ENCODE results near the gene FSTL3.

The FSTL3 gene

DNA sequence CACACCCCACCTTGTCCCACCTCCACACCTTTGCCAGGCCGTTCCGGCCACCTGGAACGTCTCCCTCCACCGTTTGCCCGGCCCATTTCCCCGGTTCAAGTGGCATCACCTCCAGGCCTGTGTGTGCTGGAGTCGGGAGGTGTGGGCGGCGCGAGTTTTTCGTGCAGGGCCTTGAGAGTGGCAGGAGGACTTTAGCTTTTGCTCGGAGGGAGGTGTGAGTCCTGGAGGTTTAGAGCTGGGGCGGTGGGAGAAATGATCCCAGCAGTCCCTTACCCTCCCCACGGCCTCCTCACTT, 28.2 kb downstream of the FSTL3 start:
- TF ChIP-seq, protein P1, sequence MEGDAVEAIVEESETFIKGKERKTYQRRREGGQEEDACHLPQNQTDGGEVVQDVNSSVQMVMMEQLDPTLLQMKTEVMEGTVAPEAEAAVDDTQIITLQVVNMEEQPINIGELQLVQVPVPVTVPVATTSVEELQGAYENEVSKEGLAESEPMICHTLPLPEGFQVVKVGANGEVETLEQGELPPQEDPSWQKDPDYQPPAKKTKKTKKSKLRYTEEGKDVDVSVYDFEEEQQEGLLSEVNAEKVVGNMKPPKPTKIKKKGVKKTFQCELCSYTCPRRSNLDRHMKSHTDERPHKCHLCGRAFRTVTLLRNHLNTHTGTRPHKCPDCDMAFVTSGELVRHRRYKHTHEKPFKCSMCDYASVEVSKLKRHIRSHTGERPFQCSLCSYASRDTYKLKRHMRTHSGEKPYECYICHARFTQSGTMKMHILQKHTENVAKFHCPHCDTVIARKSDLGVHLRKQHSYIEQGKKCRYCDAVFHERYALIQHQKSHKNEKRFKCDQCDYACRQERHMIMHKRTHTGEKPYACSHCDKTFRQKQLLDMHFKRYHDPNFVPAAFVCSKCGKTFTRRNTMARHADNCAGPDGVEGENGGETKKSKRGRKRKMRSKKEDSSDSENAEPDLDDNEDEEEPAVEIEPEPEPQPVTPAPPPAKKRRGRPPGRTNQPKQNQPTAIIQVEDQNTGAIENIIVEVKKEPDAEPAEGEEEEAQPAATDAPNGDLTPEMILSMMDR (conservative IDR thresholded peaks at IDR 0.05; ENCODE audit: low read depth) = no peak
- H3K27ac ChIP-seq = peak overlapping the region; percentile 22; the same call in 1 of the 2 replicates
- ChIA-PET POLR2A (ENCODE audit: low non-redundant PET) (no interaction called here), CTCF (interaction anchor here (0.5 kb wide), 1 partner anchor 68 kb away, joined by 3 read pairs; no protein-coding TSS in a partner anchor)
- DNase-seq (ENCODE audit: low spot score) = no peak

DNA sequence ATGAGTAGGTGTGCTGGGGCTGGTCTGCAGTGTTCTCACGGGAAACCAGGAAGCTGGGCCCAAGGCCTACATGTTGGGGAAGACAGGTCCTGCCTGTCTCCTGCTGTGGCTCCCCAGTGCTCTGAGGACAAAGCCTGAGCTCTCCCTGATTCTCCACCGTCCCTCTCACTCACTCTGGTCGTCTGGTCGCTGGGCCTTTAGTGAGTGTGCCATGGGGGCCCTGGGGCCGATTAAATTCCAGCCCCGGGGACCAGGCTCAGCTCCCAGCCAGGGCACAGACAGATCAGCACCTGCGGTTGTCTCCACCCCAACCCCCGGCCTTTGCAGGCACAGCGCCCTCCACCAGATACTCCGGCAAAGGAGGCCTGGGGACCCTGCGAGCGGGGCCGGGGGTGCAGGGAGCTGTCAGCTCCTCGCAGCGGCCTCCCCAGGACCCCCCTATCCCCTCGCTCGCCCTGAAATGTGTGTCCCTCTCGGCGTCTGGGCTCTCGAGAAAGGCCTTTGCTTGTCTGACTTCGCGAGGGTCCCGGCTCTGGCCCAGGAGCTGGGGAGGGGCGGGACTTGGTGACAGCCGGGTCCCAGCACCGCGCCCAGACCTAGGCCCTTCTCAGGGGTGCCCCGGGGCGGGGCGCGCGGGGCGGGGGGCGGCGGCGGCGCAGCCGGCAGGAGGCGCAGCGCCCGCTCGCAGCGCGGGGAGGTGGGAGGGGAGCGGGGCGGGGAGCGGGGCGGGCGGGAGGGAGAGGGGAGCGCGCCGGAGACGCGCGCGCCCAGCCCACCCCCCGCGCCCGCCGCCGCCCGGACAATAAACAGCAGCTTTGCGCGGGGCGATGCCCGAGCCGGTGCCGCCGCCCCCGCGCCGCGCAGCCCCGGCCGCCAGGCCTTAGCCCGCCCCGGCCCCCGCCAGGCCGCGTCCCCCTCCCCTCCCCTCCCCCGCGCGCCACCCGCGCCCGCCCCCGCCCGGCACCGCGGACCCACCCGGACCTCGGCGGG, 32.3 kb downstream of the FSTL3 start, which contains the start of gene PALM:
PALM (plus strand) TSS at position 782 of the 990 bp plus-strand sequence. CDS start 212 bp downstream, outside the sequence.
- CTCF ChIA-PET = interaction anchor here (0.6 to 1.3 kb wide), 4 partner anchors 8 to 124 kb away, joined by 3 to 5 read pairs (median 3); no protein-coding TSS in a partner anchor
- POLR2A ChIA-PET (ENCODE audit: low non-redundant PET) = no interaction called here
- TF ChIP-seq, protein P1 (conservative IDR thresholded peaks at IDR 0.05; ENCODE audit: low read depth) = peak; percentile 26; the same call in 1 of the 2 replicates
- no peak for DNase-seq (ENCODE audit: low spot score)
- peak within 1 kb of the TSS; percentile 73 for H3K27ac ChIP-seq

DNA sequence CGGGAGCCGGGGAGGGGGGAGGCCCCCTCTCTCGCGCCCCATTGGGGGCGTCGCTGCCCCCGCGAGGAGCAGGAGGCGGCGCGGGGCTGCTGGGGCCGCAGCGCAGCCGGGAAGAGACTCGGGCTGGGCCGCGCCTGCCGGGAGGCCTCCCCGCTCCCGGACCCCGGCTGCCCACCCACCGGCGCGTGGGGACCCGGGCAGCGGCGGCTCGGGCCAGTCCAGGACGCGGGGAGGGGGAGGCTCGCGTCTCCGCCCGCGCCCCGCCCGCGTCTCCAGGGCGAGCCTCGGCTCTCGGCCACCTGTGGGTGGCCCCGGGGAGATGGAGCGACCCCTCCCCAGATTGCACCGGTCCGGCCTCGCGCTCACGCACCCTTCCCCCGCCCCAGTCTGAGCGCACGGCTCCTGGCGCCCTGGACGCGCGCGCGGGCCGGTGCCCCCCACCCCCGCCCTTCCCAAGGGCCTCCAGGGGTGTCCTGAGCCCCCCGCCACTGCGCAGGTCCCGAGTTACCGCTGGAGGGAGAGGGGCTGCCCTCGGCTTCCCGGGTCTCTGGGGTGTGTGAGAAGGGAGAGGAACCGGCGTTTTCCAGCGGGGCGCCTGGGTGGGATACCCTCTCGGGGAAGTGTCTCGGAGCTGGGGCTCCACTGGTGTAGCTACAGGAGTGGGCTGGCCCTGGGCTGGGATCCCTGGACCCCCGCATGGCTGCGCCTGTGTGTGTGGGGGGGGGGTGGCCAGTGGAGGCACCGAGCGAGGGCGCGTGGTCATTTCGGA, 33.2 kb downstream of the FSTL3 start:
- CTCF ChIA-PET = interaction anchor here (0.6 kb wide), 2 partner anchors 20 to 130 kb away, joined by 3 read pairs; no protein-coding TSS in a partner anchor
- POLR2A ChIA-PET (ENCODE audit: low non-redundant PET) = no interaction called here
- DNase-seq (ENCODE audit: low spot score) = no peak
- TF ChIP-seq, protein P1 (conservative IDR thresholded peaks at IDR 0.05; ENCODE audit: low read depth) = no peak
- peak overlapping the region; percentile 73 for H3K27ac ChIP-seq

GRCh38 chr19:709965-710571, 33.9 kb downstream of the FSTL3 start:
- DNase-seq (ENCODE audit: low spot score) = no peak
- peak overlapping the region; percentile 73 for H3K27ac ChIP-seq
- ChIA-PET POLR2A (ENCODE audit: low non-redundant PET) (no interaction called here), CTCF (interaction anchor here (0.6 kb wide), 1 partner anchor 131 kb away, joined by 3 read pairs; no protein-coding TSS in a partner anchor)
- TF ChIP-seq, protein P1 (conservative IDR thresholded peaks at IDR 0.05; ENCODE audit: low read depth) = no peak

- POLR2A ChIA-PET (ENCODE audit: low non-redundant PET) = no interaction called here
- CTCF ChIA-PET = no interaction called here
- H3K27ac ChIP-seq = peak overlapping the region; percentile 73
- no peak for DNase-seq (ENCODE audit: low spot score)
- TF ChIP-seq, protein P1 (conservative IDR thresholded peaks at IDR 0.05; ENCODE audit: low read depth) = no peak
These were observed 34.6 kb downstream of the FSTL3 start for GRCh38 chr19:710767-711166.

GRCh38 chr19:711254-711653, 35.1 kb downstream of the FSTL3 start:
- CTCF ChIA-PET = no interaction called here
- POLR2A ChIA-PET (ENCODE audit: low non-redundant PET) = no interaction called here
- DNase-seq (ENCODE audit: low spot score) = no peak
- H3K27ac ChIP-seq = peak overlapping the region; percentile 73
- TF ChIP-seq, protein P1 (conservative IDR thresholded peaks at IDR 0.05; ENCODE audit: low read depth) = no peak
